ENCODE results near the gene KDM5A.
"Not testable (repeated sequence)": the region's sequence is repeated elsewhere in the genome, so short reads cannot be mapped to it uniquely, and the experiment has no call there.

The KDM5A gene

DNA sequence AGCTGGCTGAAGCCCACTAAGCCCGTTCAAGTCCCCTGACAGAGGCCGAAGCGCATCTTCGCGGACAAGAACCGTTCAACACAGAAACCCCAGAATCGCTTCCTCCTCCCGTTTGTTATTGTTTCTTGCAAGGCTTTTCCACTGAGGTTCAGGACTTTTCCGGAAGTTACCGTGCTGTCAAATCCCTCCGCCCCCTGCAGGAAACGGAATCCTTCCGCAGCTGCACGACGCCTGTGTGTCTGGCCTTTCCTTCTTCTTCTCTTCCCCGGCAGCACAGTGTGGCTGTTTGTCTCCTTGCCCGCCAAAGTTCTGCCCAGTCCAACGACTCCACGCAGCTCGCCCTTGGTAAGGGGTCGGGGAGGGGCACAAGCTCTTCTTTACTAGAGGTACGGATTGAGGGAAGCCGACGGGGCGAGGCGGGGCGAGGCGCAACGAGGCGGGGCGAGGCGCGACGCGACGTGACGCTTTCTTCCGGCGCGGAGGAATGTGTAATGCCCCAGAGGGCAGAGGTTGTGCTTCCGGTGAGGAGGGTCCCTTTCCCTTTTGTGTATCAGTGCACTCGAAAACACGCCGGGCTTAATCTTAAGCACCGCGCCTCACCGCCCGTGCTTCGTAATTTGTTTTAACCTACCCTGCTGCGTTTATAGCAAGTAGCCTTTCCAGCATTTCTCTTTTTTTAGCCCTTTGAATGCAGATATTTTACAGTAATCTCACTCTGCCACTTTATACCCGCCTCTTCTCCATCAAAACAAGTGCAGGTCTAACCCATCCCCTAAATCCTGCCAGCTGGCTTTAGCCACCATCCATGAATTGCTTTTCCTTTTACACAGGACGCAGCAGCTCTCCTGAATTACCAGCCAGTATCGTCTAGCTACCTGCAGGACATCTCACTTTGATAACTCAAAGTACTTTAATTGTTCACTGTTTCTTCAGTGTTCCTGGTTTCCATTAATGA, at the start of gene KDM5A:
KDM5A (minus strand) TSS at position 179 of the 955 bp plus-strand sequence. CDS start 229 bp downstream, outside the sequence.
- Histone ChIP-seq H3K36me3 (peaks cover 16% of the 10 kb centered on the region), H3K27ac (peak within 1 kb of the TSS; percentile 98), H3K27me3 (no peaks in the 10 kb centered on the region), H3K4me3 (ENCODE audit: low read depth in 1 of 2, low read length in 1 of 2) (peak within 1 kb of the TSS; percentile 86 to 95), H3K9me3 (no peaks in the 10 kb centered on the region), H3K4me1 (ENCODE audit: control insufficient read depth in 1 of 2, insufficient read depth in 1 of 2, low read depth in 1 of 2, low read length in 1 of 2) (peaks cover 35 to 36% of the 10 kb centered on the region in 2 experiments)
- TF ChIP-seq, protein P1, sequence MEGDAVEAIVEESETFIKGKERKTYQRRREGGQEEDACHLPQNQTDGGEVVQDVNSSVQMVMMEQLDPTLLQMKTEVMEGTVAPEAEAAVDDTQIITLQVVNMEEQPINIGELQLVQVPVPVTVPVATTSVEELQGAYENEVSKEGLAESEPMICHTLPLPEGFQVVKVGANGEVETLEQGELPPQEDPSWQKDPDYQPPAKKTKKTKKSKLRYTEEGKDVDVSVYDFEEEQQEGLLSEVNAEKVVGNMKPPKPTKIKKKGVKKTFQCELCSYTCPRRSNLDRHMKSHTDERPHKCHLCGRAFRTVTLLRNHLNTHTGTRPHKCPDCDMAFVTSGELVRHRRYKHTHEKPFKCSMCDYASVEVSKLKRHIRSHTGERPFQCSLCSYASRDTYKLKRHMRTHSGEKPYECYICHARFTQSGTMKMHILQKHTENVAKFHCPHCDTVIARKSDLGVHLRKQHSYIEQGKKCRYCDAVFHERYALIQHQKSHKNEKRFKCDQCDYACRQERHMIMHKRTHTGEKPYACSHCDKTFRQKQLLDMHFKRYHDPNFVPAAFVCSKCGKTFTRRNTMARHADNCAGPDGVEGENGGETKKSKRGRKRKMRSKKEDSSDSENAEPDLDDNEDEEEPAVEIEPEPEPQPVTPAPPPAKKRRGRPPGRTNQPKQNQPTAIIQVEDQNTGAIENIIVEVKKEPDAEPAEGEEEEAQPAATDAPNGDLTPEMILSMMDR (IDR thresholded peaks at IDR 0.05): peak; percentile 30

DNA sequence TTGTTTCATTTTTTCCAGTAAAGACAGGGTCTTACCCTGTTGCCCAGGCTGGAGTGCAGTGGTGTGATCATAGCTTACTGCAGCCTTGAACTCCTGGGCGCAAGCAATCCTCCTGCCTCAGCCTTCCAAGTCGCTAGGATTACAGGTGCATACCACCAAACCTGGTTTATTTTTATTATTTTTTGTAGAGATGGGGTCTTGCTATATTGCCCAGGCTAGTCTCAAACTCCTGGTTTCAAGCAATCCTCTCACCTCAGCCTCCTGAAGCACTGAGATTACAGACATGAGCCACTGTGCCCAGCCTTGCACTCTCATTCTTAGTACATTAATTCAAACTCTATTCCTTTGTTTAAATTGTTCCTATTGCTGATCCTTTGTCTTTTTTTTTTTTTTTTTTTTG, 46.6 kb upstream of the KDM5A start:
- peaks cover 46% of the 10 kb centered on the region for H3K36me3 ChIP-seq
- H3K27ac ChIP-seq; H3K27me3 ChIP-seq; H3K4me3 ChIP-seq (ENCODE audit: low read depth in 1 of 2, low read length in 1 of 2); H3K9me3 ChIP-seq; H3K4me1 ChIP-seq (ENCODE audit: control insufficient read depth in 1 of 2, insufficient read depth in 1 of 2, low read depth in 1 of 2, low read length in 1 of 2): not testable (repeated sequence)

DNA sequence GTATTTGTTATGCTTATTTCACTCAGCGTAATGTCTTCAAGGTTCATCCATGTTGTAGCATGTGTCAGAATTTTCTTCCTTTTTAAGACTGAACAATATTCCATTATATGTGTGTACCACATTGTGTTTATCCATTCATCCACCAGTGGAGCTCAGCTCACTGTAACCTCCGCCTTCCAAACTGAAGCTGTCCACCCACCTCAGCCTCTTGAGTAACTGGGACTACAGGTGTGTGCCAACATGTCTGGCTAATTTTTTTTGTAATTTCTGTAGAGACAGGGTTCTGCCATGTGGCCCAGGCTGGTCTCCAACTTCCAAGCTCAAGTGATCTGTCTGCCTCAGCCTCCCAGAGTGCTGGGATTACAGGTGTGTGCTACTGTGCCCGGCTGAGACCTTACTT, 33.4 kb upstream of the KDM5A start:
- Histone ChIP-seq H3K9me3 (no peaks in the 10 kb centered on the region), H3K27ac (no peak overlapping the region), H3K36me3 (peaks cover 40% of the 10 kb centered on the region), H3K27me3 (no peaks in the 10 kb centered on the region), H3K4me1 (ENCODE audit: control insufficient read depth in 1 of 2, insufficient read depth in 1 of 2, low read depth in 1 of 2, low read length in 1 of 2) (no peaks in the 10 kb centered on the region), H3K4me3 (ENCODE audit: low read depth in 1 of 2, low read length in 1 of 2) (no peak overlapping the region)
- TF ChIP-seq, protein P1 (IDR thresholded peaks at IDR 0.05): no peak

DNA sequence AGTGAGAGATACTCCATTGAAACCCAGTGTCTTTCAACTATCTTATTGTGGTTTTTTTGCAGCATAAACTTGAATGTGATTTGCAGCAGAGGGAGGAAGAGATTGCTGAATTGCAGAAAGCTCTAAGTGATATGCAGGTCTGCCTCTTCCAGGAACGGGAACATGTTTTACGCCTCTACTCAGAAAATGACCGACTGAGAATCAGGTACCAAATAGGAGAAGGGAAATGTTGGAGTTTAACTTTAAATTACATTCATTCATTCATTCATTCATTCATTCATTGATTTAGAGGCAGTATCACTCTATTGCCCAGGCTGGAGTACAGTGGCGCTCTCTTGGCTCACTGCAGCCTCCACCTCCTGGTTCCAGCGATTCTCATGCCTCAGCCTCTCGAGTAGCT, 29.3 kb upstream of the KDM5A start:
- TF ChIP-seq, protein P1 (IDR thresholded peaks at IDR 0.05): no peak

DNA sequence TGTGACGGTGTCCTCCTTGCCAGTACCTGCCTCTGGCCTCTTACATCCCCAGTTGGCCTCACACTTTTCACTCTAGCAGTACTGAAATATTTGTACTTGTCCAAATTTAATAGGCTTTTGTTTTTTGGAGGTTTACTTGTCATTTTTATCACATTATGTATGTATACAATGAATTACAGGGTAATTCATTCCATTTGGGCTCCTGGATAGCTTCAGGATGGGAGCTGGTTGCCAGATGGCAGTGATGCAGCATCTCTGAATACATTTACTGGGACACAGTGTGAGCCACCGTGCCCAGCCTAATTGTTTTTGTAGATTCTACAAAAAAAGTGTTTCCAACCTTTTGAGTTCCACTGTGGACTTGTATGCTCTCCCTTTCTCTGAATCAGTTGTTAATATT, 25.7 kb upstream of the KDM5A start:
- no peaks in the 10 kb centered on the region for H3K27me3 ChIP-seq
- TF ChIP-seq, protein P1 (IDR thresholded peaks at IDR 0.05): no peak
- no peak overlapping the region for H3K4me3 ChIP-seq (ENCODE audit: low read depth in 1 of 2, low read length in 1 of 2)
- no peaks in the 10 kb centered on the region for H3K9me3 ChIP-seq
- no peak overlapping the region for H3K27ac ChIP-seq
- H3K4me1 ChIP-seq (ENCODE audit: control insufficient read depth in 1 of 2, insufficient read depth in 1 of 2, low read depth in 1 of 2, low read length in 1 of 2): no peaks in the 10 kb centered on the region
- H3K36me3 ChIP-seq: peaks cover 56% of the 10 kb centered on the region

More for the DNA sequence above, 29.3 kb upstream of the KDM5A start:
- H3K36me3 ChIP-seq: peaks cover 39% of the 10 kb centered on the region
- no peaks in the 10 kb centered on the region for H3K4me1 ChIP-seq (ENCODE audit: control insufficient read depth in 1 of 2, insufficient read depth in 1 of 2, low read depth in 1 of 2, low read length in 1 of 2)
- H3K27me3 ChIP-seq: no peaks in the 10 kb centered on the region
- no peak overlapping the region for H3K27ac ChIP-seq
- no peak overlapping the region for H3K4me3 ChIP-seq (ENCODE audit: low read depth in 1 of 2, low read length in 1 of 2)
- no peaks in the 10 kb centered on the region for H3K9me3 ChIP-seq

DNA sequence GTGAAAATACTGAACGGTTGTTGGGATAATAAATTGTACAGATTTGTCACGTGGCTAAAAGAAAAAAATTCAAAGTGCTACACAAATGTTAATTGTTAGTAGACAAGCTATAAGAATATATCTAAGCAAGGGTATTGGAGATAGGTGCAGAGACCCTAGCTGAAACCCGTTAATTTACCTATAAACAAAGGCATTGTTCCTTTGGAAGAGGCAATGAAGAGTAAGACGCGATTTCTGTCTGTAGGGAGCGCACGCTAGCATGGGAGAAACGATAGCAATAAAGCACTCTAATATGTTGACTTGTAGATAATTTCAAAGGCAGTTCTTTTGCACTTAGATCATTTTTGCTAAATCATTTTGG, 12.9 kb upstream of the KDM5A start:
- H3K9me3 ChIP-seq: no peaks in the 10 kb centered on the region
- TF ChIP-seq, protein P1 (IDR thresholded peaks at IDR 0.05): no peak
- peaks cover 12 to 16% of the 10 kb centered on the region in 2 experiments for H3K4me1 ChIP-seq (ENCODE audit: control insufficient read depth in 1 of 2, insufficient read depth in 1 of 2, low read depth in 1 of 2, low read length in 1 of 2)
- no peaks in the 10 kb centered on the region for H3K36me3 ChIP-seq
- peak overlapping the region; percentile 76 for H3K27ac ChIP-seq
- no peaks in the 10 kb centered on the region for H3K27me3 ChIP-seq
- peak overlapping the region; percentile 84 to 99 for H3K4me3 ChIP-seq (ENCODE audit: low read depth in 1 of 2, low read length in 1 of 2)

All from neutrophil (primary cell).